Loucy (cell line): ENCODE measurements around the gene IFNE.

Experiments
- H2AFZ ChIP-seq: fragments of 200-600 bp; sonication (generic); 2 replicates; pipeline ENCODE4 v1.6.0; 2016; ENCODE audit warnings: antibody characterized with exemption, mild to moderate bottlenecking, low read length, moderate library complexity
- H3F3A ChIP-seq: fragments of 200-600 bp; 2 replicates; pipeline ENCODE4 v1.6.0; 2016; ENCODE audit warnings: antibody characterized with exemption, low read depth, mild to moderate bottlenecking
- H3K27me3 ChIP-seq: fragments of 200-600 bp; sonication (generic); 2 replicates; pipeline ENCODE4 v1.6.1; 2014; ENCODE audit warnings: low read length, mild to moderate bottlenecking; ENCODE audit not compliant: insufficient read depth, poor library complexity, severe bottlenecking
- H3K36me3 ChIP-seq: fragments of 200-600 bp; sonication (generic); 2 replicates; pipeline ENCODE4 v1.6.1; 2016; ENCODE audit warnings: low read length; ENCODE audit not compliant: insufficient read depth
- H3K4me1 ChIP-seq: fragments of 200-600 bp; sonication (generic); 2 replicates; pipeline ENCODE4 v1.5.1; 2014; ENCODE audit warnings: low read length, mild to moderate bottlenecking; ENCODE audit not compliant: insufficient read depth, poor library complexity, severe bottlenecking
- H3K4me2 ChIP-seq: fragments of 200-600 bp; sonication (generic); 2 replicates; pipeline ENCODE4 v1.6.0; 2014; ENCODE audit warnings: antibody characterized with exemption, low read length, low read depth, mild to moderate bottlenecking; ENCODE audit not compliant: poor library complexity, severe bottlenecking
- H3K4me3 ChIP-seq: fragments of 200-600 bp; sonication (generic); 2 replicates; pipeline ENCODE4 v1.5.1; 2014; ENCODE audit warnings: low read length, mild to moderate bottlenecking, mixed read lengths; ENCODE audit not compliant: poor library complexity, severe bottlenecking
- H3K79me2 ChIP-seq: fragments of 200-600 bp; sonication (generic); 2 replicates; pipeline ENCODE4 v1.6.1; 2014; ENCODE audit warnings: low read length; ENCODE audit not compliant: insufficient read depth
- H3K9ac ChIP-seq: fragments of 200-600 bp; sonication (generic); 2 replicates; pipeline ENCODE4 v1.6.0; 2014; ENCODE audit warnings: mild to moderate bottlenecking, low read depth, low read length, moderate library complexity; ENCODE audit not compliant: poor library complexity, severe bottlenecking
- H3K9me2 ChIP-seq: fragments of 200-600 bp; sonication (generic); replicated peaks from 2 replicates; pipeline ENCODE4 v1.6.1; 2016; ENCODE audit warnings: low read depth, low read length, mixed read lengths
- H3K9me3 ChIP-seq: fragments of 200-600 bp; sonication (generic); 2 replicates; pipeline ENCODE4 v1.6.1; 2014; ENCODE audit warnings: mild to moderate bottlenecking, antibody characterized with exemption, low read length, low read depth; ENCODE audit not compliant: insufficient read depth
- H4K20me1 ChIP-seq: fragments of 200-600 bp; sonication (generic); 2 replicates; pipeline ENCODE4 v1.6.0; 2014; ENCODE audit warnings: antibody characterized with exemption, low read length, mild to moderate bottlenecking; ENCODE audit not compliant: insufficient read depth, poor library complexity, severe bottlenecking
- CTCF ChIP-seq: fragments of 200-600 bp; sonication (generic); conservative IDR thresholded peaks from 2 replicates; pipeline ENCODE4 v1.5.1; 2014; ENCODE audit warnings: mild to moderate bottlenecking, antibody characterized with exemption, low read length
- EZH2phosphoT487 ChIP-seq: fragments of 200-600 bp; IDR thresholded peaks from 2 replicates; pipeline ENCODE4 v1.6.1; 2018; ENCODE audit warnings: antibody characterized with exemption, mild to moderate bottlenecking, moderate library complexity, borderline replicate concordance

Gene IFNE

GRCh38 chr9:21482213-21482612, at the start of gene IFNE:
Gene IFNE, minus strand, starts transcription at chr9:21482313. Its CDS starts 619 bp downstream, at chr9:21481694.
- Histone ChIP-seq H3K9ac (no peak within 1 kb of the TSS), H3K9me2 (no peaks in the 10 kb centered on the region), H3K4me3 (no peak within 1 kb of the TSS), H3K4me2 (no peak within 1 kb of the TSS), H4K20me1 (no peaks in the 10 kb centered on the region), H2AFZ (no peak within 1 kb of the TSS), H3K79me2 (no peaks in the 10 kb centered on the region), H3K27me3 (no peaks in the 10 kb centered on the region), H3K9me3 (no peaks in the 10 kb centered on the region), H3F3A (no peaks in the 10 kb centered on the region), H3K4me1 (no peaks in the 10 kb centered on the region), H3K36me3 (no peaks in the 10 kb centered on the region)
- TF ChIP-seq EZH2phosphoT487 (no peak), CTCF (no peak)

- no peaks in the 10 kb centered on the region for H3K79me2 ChIP-seq
- H3F3A ChIP-seq = no peaks in the 10 kb centered on the region
Observed at GRCh38 chr9:21528123-21528808, 46.2 kb upstream of the IFNE start.

GRCh38 chr9:21527579-21527978, 45.5 kb upstream of the IFNE start:
- TF ChIP-seq CTCF (peak; percentile 20; the same call in 1 of the 2 replicates), EZH2phosphoT487 (no peak)
- no peaks in the 10 kb centered on the region for H3K36me3 ChIP-seq
- no peaks in the 10 kb centered on the region for H3K9me2 ChIP-seq
- H3K4me2 ChIP-seq = no peak overlapping the region
- H4K20me1 ChIP-seq = no peaks in the 10 kb centered on the region
- no peaks in the 10 kb centered on the region for H3K27me3 ChIP-seq
- H3K4me3 ChIP-seq = no peak overlapping the region
- no peak overlapping the region for H3K9ac ChIP-seq
- H2AFZ ChIP-seq = no peak overlapping the region
- H3K4me1 ChIP-seq = no peaks in the 10 kb centered on the region
- no peaks in the 10 kb centered on the region for H3F3A ChIP-seq
- no peaks in the 10 kb centered on the region for H3K79me2 ChIP-seq
- no peaks in the 10 kb centered on the region for H3K9me3 ChIP-seq

More at GRCh38 chr9:21528123-21528808, 46.2 kb upstream of the IFNE start:
- Histone ChIP-seq H3K9ac (no peak overlapping the region), H3K9me3 (no peaks in the 10 kb centered on the region), H2AFZ (no peak overlapping the region), H4K20me1 (no peaks in the 10 kb centered on the region), H3K27me3 (no peaks in the 10 kb centered on the region), H3K4me2 (no peak overlapping the region), H3K4me1 (no peaks in the 10 kb centered on the region), H3K4me3 (no peak overlapping the region), H3K9me2 (no peaks in the 10 kb centered on the region), H3K36me3 (no peaks in the 10 kb centered on the region)
- no peak for TF ChIP-seq EZH2phosphoT487
- TF ChIP-seq CTCF = no peak
